ENCODE measurements around the gene MRPS12.
A peak's percentile ranks its signal among the peaks of the same experiment; 100 is the strongest.
"Not testable (repeated sequence)": the region's sequence is repeated elsewhere in the genome, so short reads cannot be mapped to it uniquely, and the experiment has no call there.

The MRPS12 gene

GRCh38 chr19:38930776-38931520 lies at the start of gene MRPS12:
Gene MRPS12 (plus strand): TSS chr19:38930944. CDS start chr19:38931295, 351 bp downstream.
- DNase-seq (ENCODE audit: low spot score), result peak; percentile 96
- peak; percentile 87 for FAIRE-seq

GRCh38 chr19:38883286-38883685 lies 47.5 kb upstream of the MRPS12 start:
- FAIRE-seq, result no peak
- no peak for DNase-seq (ENCODE audit: low spot score)

- not testable (repeated sequence) for DNase-seq (ENCODE audit: low spot score); FAIRE-seq
Measured at GRCh38 chr19:38884691-38885090, 46.1 kb upstream of the MRPS12 start.

GRCh38 chr19:38888876-38889275 lies 41.9 kb upstream of the MRPS12 start:
- no peak for DNase-seq (ENCODE audit: low spot score)
- no peak for FAIRE-seq

GRCh38 chr19:38889803-38890202 lies 40.9 kb upstream of the MRPS12 start:
- FAIRE-seq (no peak), DNase-seq (ENCODE audit: low spot score) (no peak)

- no peak for FAIRE-seq
Measured at GRCh38 chr19:38890686-38891085, 40.1 kb upstream of the MRPS12 start.

GRCh38 chr19:38891771-38892170 lies 39.0 kb upstream of the MRPS12 start:
- DNase-seq (ENCODE audit: low spot score) (no peak), FAIRE-seq (no peak)

More at GRCh38 chr19:38890686-38891085, 40.1 kb upstream of the MRPS12 start:
- DNase-seq (ENCODE audit: low spot score), result no peak

- DNase-seq (ENCODE audit: low spot score) (no peak), FAIRE-seq (no peak)
Measured at GRCh38 chr19:38892841-38893240, 37.9 kb upstream of the MRPS12 start.

- FAIRE-seq (no peak), DNase-seq (ENCODE audit: low spot score) (no peak)
Measured at GRCh38 chr19:38893341-38893771, 37.4 kb upstream of the MRPS12 start.

- FAIRE-seq (no peak), DNase-seq (ENCODE audit: low spot score) (no peak)
Measured at GRCh38 chr19:38894968-38895367, 35.8 kb upstream of the MRPS12 start.

GRCh38 chr19:38898788-38899446 lies 31.8 kb upstream of the MRPS12 start:
- no peak for FAIRE-seq

GRCh38 chr19:38899447-38900201 lies 31.1 kb upstream of the MRPS12 start, which contains the start of the genes NFKBIB and SIRT2:
Gene NFKBIB (plus strand): TSS chr19:38899969. CDS start chr19:38900033, 64 bp downstream.
Gene SIRT2 (minus strand): TSS chr19:38899618. CDS start chr19:38899521, 97 bp downstream.
- DNase-seq (ENCODE audit: low spot score), result peak; percentile 97
- peak; percentile 89 for FAIRE-seq

More at GRCh38 chr19:38898788-38899446, 31.8 kb upstream of the MRPS12 start:
- no peak for DNase-seq (ENCODE audit: low spot score)

- DNase-seq (ENCODE audit: low spot score) (peak; percentile 8), FAIRE-seq (no peak)
Measured at GRCh38 chr19:38900202-38900629, 30.5 kb upstream of the MRPS12 start.

GRCh38 chr19:38900743-38901190 lies 30.0 kb upstream of the MRPS12 start:
- no peak for FAIRE-seq
- DNase-seq (ENCODE audit: low spot score), result no peak

GRCh38 chr19:38901683-38902082 lies 29.1 kb upstream of the MRPS12 start:
- FAIRE-seq (no peak), DNase-seq (ENCODE audit: low spot score) (no peak)

- DNase-seq (ENCODE audit: low spot score), result no peak
- no peak for FAIRE-seq
Measured at GRCh38 chr19:38904581-38905539, 25.9 kb upstream of the MRPS12 start.

GRCh38 chr19:38905620-38906019 lies 25.1 kb upstream of the MRPS12 start:
- DNase-seq (ENCODE audit: low spot score), result no peak
- FAIRE-seq, result no peak

GRCh38 chr19:38907227-38907626 lies 23.5 kb upstream of the MRPS12 start:
- FAIRE-seq (no peak), DNase-seq (ENCODE audit: low spot score) (no peak)

GRCh38 chr19:38907670-38908069 lies 23.1 kb upstream of the MRPS12 start:
- FAIRE-seq (no peak), DNase-seq (ENCODE audit: low spot score) (no peak)

GRCh38 chr19:38908911-38909310 lies 21.8 kb upstream of the MRPS12 start:
- FAIRE-seq (no peak), DNase-seq (ENCODE audit: low spot score) (no peak)
